GM19238 (cell line): ENCODE data around the gene NNMT.

Experiments used
- DNase-seq: peaks from one replicate; pipeline ENCODE4 v3.0.0; 2011; ENCODE audit warnings: low spot score; ENCODE audit not compliant: insufficient read length

NNMT gene

GRCh38 chr11:114284021-114284420, 12.2 kb upstream of the NNMT start:
- no peak for DNase-seq

- DNase-seq = no peak
Measured at GRCh38 chr11:114284914-114285313, 11.3 kb upstream of the NNMT start.

DNA sequence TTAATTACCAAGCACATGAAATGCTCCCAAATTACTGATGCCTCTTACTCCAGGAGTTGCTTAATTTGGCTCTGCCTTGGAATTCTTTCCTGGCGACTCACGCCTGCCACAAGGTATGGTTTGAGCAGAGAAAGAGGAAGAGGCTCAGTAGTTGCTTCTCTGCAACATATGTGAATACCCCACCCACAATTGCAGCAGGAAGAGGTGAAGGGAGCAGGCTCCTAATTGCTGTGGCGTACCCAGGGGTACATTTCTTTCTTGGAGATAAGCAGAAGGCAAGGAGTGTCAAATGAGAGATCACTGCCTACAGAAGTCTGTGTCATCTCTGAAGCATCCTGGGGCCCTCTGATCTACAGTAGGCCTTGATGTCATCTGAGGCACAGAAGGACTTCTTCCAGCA, 10.6 kb upstream of the NNMT start:
- DNase-seq = no peak

- DNase-seq = no peak
Measured at GRCh38 chr11:114286229-114286628, 10.0 kb upstream of the NNMT start.

GRCh38 chr11:114287154-114287553, 9.0 kb upstream of the NNMT start:
- DNase-seq = no peak

- DNase-seq = no peak
Measured at GRCh38 chr11:114288136-114288535, 8.1 kb upstream of the NNMT start.

- DNase-seq = no peak
Measured at GRCh38 chr11:114289779-114290178, 6.4 kb upstream of the NNMT start.

GRCh38 chr11:114290503-114291235, 5.5 kb upstream of the NNMT start:
- DNase-seq = no peak

- no peak for DNase-seq
Measured at GRCh38 chr11:114291381-114291780, 4.8 kb upstream of the NNMT start.

DNA sequence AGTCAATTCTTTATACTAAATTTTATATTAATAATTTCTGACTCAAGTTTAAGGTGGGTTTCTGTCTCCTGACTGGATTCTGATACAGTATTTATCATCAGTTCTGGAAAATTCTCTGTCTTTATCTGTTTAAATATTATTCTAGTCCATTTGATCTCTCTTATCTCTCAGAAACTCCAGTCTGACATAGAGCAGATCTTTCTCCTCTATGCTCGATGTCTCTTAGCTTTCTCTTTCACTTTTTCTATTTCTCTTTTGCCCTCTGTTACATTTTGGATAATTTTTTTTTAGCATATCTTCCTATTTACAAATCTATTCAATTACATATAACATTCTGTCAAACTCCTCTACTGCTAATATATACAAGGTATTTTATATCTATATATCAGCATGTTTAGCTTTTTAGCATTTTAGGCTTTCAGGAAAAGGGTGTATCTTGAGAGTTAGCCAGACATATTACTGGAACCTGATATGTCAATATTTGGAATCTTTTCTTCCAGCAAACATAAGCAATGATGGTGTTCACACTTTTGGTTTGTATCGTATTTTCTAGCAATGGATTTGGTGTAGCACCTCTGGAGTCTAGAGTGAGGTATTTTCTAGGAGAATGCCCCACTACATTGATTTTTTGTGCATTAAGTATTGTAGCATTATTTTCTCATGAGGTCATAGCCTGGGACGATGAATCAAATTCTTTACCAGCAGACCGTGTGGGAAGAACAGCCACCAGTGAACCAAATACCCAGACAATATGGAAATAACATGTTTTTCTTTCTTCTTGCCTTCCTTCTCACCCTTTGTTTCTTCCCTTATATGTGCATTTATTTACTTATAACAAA, 4.1 kb upstream of the NNMT start:
- no peak for DNase-seq

DNA sequence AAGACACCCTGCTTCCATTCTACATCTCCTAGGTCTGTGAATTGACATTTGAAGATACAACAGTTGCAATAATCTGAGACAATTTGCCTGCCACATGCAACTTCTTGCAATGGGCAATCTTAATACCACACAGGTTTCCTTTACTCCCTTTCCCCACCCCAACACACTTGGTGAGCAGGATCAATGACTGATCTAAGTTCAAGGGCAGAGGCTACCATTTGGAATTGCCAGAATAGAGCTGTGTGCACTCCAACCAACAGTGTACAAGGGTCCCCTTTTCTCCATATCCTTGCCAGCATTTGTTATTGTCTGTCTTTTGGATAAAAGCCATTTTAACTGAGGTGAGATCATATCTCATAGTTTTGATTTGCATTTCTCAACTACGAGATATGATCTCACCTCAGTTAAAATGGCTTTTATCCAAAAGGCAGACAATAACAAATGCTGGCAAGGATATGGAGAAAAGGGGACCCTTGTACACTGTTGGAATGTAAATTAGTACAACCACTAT, 2.9 kb upstream of the NNMT start:
- no peak for DNase-seq

- DNase-seq = no peak
Measured at GRCh38 chr11:114296605-114297372, 590 bp downstream of the NNMT start.

DNA sequence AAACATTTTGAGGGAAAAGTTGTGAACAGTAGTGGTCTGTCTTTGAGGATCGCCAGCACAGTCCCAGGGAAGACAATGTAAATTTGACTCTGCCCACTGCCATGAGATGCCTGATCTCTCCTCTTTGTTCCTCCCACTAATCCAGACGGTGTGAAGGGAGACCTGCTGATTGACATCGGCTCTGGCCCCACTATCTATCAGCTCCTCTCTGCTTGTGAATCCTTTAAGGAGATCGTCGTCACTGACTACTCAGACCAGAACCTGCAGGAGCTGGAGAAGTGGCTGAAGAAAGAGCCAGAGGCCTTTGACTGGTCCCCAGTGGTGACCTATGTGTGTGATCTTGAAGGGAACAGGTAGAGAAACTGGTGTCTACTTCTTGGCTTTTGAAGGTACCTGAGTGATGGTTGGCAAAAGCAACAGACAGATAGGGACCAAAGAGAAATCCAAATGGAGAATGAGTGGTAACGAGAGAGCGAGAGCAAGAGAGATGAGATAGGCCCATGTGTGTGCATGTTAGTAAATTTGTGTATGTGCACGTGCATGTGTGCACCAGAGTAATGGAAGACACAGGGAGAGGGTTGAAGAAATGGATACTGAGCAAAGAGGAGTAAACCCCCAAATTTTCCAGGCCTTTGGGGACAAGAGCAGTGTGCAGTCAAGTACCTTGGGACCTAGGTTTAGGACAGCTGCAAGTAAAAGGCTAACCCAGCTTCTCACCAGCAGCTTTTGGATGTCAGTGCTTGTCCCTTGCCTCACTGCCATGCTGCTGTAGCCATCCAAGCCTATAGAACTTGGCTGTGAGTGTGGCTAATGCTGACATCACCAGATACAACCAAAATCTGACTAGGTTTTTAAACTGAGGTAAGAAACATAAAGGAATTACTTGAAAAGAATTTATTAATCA, 1.9 kb downstream of the NNMT start:
- DNase-seq = no peak

DNA sequence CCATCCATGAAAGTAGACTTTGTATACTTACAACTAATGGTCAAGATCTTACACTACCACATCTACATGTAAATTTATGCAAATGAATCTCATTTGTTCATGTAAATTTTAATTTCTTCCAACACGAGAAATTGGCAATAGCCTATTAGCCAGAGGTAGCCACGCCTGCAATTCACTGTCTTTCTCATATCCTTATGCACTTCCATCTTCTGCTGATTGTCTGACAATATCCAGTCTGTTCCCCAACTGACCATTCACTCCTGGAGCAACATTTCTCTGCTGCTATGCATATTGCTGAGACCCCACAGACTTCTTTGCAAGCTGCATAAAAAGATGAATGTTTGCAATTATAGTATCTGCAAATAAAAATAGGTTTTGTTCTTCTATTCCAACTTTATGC, 2.5 kb downstream of the NNMT start:
- no peak for DNase-seq

- no peak for DNase-seq
Measured at GRCh38 chr11:114301088-114301487, 4.9 kb downstream of the NNMT start.

DNA sequence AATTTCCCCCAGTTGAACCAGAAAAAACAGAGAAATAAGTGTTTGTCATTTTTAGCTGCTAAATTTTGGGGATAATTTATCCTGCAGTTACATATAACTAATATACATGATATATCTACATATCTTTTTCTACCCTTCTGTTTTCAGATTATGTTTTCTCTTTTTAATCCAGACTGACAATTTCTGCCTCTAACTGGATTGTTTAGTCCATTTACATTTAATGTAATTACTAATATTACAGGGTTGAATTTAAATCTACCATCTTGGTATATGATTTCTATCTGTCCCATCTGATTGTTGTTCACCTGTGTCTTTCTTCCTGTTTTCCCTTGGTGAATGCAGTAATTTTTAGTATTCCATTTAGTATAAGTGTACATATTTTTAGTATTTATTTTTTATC, 5.7 kb downstream of the NNMT start:
- no peak for DNase-seq

GRCh38 chr11:114302663-114303062, 6.5 kb downstream of the NNMT start:
- no peak for DNase-seq

GRCh38 chr11:114304065-114304464, 7.9 kb downstream of the NNMT start:
- no peak for DNase-seq

DNA sequence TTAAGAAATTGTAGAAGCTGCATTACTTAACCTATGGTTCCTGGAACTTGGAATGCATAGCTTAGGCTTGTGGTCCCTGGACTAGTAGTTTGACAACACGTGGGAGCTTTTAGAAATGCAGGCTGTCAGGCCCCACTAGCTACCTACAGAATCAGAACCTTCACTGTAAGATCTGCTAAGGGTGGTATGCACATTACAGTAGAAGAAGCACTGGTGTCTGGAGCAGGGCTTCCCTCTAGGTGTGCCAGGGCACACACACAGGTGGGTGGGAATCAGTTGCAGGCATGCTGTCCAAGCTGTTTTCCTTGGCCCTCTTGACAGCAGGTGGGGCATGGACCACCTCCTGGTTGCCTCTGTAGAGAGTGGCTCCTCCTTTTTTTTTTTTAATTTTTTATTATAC, 8.8 kb downstream of the NNMT start:
- no peak for DNase-seq

GRCh38 chr11:114307524-114308203, 11.5 kb downstream of the NNMT start:
- DNase-seq = no peak
